ENCODE measurements around the gene COL4A6.

GRCh38 chrX:108341947-108342346 is 96.3 kb downstream of the COL4A6 start:
- no peak for TF ChIP-seq POLR2A (IDR thresholded peaks at IDR 0.05)
- TF ChIP-seq CTCF (IDR thresholded peaks at IDR 0.05): no peak
- no peak for TF ChIP-seq POLR2AphosphoS5 (IDR thresholded peaks at IDR 0.05)
